Fibroblast of skin of right biceps (primary cell): ENCODE results near the gene DNAJC4.
A peak's percentile ranks its signal among the peaks of the same experiment; 100 is the strongest.

ENCODE experiments used
- DNase-seq: peaks from one replicate; pipeline ENCODE4 v3.0.0-alpha.2; 2013

Gene DNAJC4

GRCh38 chr11:64261556-64262080, 31.3 kb downstream of the DNAJC4 start:
- DNase-seq: no peak

DNA sequence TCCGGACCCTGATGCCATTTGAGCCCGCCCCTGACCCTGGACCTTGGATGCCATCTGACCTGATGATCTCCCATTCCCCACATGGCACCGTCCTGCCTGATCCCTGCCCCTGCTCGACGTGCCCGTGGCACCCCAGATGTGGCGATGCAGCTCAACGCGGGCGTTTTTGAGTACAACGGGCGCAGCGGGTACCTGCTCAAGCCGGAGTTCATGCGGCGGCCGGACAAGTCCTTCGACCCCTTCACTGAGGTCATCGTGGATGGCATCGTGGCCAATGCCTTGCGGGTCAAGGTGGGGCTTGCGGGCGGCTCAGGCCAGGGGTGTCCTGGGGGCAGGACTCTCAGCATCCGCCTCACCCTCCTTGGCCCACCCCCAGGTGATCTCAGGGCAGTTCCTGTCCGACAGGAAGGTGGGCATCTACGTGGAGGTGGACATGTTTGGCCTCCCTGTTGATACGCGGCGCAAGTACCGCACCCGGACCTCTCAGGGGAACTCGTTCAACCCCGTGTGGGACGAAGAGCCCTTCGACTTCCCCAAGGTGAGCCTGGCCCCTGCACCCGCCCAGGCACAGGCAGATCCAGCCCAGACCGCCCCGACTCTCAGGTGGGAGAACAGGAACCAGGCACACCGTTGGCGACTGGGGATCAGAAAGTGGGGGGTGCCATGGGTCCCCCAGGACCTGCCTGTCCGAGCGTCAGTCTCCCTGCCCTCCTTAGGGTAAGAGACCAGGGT, 32.1 kb downstream of the DNAJC4 start:
- no peak for DNase-seq

DNA sequence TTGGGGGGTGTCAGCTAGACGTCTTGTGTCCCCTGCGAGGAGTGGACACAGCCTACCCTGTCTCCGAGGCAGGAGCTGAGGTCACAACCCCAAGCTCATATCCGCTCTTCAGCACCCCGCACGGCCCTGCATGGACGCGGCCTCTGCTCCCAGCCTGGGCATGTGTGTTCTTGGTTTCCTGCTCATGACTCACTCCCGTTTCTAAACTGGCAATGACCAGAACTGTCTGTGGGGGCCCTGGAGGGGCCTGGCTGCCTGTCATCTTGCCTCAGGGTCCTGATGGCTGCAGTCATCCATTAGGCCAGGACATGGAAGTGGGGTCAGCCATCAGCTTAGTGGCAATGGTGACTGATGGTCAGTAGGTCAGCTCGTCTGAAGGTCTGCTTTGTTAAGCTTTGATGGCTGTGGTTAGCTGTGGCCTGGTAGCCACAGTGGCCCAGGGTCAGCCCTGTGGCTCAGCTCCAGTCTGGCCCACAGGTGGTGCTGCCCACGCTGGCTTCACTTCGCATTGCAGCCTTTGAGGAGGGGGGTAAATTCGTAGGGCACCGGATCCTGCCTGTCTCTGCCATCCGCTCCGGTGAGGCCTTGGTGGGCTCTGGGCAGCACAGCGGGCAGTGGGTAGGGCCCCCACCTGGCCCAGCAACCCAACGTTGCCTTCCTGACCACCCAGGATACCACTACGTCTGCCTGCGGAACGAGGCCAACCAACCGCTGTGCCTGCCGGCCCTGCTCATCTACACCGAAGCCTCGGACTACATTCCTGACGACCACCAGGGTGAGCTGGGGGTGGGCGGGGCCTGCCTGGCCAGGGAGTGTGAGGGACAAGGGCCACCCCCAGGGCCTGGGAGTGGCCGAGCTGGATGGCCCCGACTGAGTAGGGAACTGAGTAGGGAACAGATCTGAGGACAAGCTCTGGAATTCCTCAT, 32.9 kb downstream of the DNAJC4 start:
- DNase-seq: peak; percentile 34

DNA sequence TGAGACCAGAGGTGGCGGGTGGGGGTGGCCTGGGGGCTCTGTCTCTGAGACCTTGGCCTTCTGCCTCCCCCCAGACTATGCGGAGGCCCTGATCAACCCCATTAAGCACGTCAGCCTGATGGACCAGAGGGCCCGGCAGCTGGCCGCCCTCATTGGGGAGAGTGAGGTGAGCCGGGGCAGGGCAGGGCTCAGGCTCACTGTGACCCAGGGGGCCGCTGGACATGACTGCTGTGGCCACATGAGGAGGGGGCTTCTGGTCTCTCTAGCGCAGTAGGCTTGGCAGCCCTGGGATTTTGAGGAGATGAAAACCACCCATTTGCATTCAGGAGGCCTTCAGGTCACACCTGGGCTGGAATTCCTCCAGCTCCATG, 33.6 kb downstream of the DNAJC4 start:
- no peak for DNase-seq

- no peak for DNase-seq
These were observed 34.1 kb downstream of the DNAJC4 start for GRCh38 chr11:64264371-64264852.

- DNase-seq: no peak
These were observed 35.1 kb downstream of the DNAJC4 start for GRCh38 chr11:64265176-64266160.

GRCh38 chr11:64266339-64266738, 36.0 kb downstream of the DNAJC4 start:
- DNase-seq: no peak

DNA sequence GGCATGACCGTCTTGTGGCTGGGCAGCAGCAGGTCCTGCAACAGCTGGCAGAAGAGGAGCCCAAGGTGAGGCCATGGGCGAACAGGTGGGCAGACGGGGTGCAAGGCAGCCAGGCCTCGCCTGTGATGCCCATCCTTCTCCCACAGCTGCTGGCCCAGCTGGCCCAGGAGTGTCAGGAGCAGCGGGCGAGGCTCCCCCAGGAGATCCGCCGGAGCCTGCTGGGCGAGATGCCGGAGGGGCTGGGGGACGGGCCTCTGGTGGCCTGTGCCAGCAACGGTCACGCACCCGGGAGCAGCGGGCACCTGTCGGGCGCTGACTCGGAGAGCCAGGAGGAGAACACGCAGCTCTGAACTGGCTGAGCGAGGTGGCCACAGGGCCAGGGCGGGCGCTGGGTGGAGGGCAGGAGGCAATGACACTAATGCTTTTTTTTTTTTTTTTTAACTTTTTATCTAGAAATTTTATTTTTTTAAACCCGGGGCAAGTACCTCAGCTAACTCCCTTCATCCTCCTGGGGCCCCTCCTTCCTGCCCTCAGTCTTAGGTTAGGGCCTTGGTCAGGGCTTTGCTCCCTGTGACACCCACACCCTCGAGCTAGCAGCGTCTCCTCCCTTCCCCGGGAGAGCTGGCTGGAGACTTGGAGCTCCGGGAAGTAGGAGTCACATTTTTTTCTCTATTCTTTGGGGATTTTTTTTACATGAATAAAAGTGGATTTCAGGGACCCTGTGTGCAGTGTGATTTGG, 37.0 kb downstream of the DNAJC4 start:
- DNase-seq: no peak

DNA sequence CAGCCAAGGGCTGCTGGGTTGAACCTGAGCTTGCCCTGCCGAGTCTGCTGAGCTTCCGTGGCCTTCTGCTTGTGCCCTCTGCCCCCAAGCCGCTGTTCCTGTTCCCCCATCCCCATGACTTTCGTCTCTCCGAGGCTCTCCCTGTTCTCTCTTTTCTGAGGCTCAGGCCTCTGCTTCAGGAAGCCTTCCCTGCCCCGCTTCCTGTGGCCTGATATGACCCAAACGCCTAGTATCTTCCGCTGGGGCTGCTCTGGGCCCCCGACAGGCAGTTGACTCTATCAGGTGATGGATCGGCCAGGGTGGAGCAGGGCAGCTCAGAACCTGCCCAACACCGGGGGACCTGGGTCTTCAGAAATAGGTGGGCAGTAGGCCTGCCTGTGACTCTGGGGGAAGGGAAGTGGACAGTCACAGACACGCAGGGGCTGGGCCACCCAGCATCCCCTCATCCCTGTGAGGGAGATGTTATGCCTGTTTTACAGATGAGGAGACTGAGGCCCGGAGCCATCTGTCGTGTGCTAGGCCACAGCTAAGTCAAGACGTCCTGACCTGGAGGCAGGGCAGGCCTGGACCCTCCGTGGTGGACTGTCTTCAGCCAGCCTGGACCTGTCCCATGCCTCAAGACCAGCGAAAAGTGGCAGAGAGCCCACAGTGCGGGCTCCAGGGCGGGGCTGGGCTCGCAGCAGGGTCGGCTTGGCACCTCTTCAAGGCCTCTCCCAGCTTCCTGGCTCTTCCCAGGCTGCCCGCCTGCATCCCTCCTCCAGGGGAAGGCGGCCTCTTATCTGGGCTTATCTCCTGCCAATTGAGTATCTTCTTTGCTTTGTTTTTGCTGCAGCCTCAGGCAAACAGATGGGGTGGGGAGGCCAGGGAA, 37.9 kb downstream of the DNAJC4 start:
- peak; percentile 31 for DNase-seq

DNA sequence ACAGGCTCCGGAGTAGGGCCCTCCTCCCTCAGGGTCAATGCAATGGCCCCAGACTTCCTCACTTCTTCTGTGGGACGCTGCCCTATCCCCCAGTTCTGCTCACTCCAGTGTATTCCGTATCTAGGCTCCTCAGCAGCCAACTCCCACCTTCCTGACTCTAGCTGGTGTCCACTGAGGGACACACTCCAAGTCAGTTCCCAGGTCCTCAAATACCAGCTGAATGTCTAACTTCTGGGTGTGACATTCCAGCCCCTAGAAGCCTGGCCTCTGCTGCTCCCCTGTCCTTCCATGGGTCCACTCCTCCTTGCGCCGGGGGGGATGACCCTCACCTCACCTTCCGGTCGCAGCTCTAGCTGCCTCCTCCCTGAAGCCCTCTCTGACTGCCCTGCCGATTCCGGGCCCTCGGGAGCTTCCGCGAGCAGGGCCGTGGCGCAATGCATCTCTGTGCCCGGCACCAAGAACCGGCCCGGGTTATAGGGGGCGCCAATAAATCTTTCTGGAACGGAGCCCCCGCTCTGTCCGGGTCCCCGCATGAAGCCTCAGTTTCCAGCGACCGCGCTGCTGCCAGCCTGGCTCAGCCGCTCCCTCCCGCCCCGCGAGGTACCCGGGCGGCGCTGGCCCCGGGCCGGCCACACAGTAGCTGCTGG, 38.7 kb downstream of the DNAJC4 start:
- DNase-seq: peak; percentile 42

- DNase-seq: peak; percentile 100
These were observed 39.3 kb downstream of the DNAJC4 start for GRCh38 chr11:64269540-64270220.

GRCh38 chr11:64275031-64275800, 44.9 kb downstream of the DNAJC4 start:
- no peak for DNase-seq

GRCh38 chr11:64275841-64276240, 45.5 kb downstream of the DNAJC4 start:
- DNase-seq: no peak

DNA sequence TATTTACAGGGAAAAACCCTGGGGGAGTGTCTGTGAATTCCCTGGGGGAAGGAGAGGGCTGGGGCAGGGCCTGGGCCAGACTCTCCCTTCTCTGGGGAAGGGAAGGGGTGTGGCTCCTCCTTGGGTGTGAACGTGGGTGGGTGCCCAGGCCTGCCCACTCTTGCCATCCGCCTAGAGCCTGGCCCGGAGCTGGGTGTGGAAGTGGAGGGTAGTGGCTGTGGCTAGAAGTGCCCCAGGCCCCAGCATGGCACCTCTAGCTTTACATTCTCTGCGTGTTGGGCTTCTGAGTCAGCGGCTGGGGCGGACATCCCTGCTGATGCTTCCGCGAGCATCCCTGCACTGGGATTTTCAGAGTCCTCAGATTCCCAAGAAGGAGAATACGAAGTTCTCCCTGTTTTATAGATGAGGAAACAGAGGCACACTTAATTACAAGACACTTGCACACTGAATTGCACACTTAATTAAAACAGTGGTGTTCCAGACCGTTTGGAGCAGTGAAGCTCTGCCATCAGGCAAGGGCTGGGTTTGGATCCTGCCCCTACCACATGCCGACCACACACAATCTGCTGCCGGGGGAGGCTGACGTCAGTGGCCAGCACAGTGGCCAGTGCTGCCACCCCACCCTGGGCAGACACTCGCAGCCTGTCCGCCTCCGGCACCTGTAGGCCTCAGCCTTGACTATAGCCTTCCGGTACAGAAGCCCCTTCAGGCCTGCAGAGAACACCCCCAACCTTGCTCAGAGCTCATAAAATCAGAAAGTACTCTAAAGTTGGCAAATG, 46.5 kb downstream of the DNAJC4 start:
- no peak for DNase-seq

- DNase-seq: no peak
These were observed 48.3 kb downstream of the DNAJC4 start for GRCh38 chr11:64278576-64279190.

GRCh38 chr11:64281957-64282770, 51.8 kb downstream of the DNAJC4 start:
- DNase-seq: no peak

DNA sequence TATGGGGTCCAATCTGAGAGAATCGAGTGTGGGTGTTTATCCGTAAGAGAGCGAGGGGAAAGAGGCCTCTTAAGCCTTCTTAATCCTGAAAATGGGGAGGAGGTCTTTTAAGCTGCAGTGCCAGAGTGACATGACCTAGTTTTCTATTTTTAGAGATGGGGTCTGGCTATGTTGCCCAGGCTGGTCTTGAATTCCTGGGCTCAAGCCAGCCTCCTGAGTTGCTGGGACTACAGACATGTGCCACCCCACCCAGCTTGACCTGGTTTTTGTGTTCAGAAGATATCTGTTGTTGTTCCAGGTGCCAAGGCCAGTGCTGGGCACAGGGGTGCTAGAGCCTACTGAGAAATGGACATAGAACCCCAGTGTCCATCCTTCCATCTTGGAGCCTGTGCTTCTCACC, 52.7 kb downstream of the DNAJC4 start:
- no peak for DNase-seq
